Mesenchymal stem cell (in vitro differentiated cells and primary cell): ENCODE data around the gene SPINT2.

ENCODE experiments used
- DNase-seq: peaks from one replicate; pipeline ENCODE4 v3.0.0-alpha.2; 2013
- H2AFZ ChIP-seq: one replicate; pipeline ENCODE4 v1.6.1; 2013; ENCODE audit warnings: low read depth, mild to moderate bottlenecking, control low read depth, inconsistent platforms, low read length, moderate library complexity
- H2AK5ac ChIP-seq: 2 replicates; pipeline ENCODE4 v1.6.1; 2013; ENCODE audit warnings: low read length, moderate library complexity, mild to moderate bottlenecking, inconsistent platforms; ENCODE audit not compliant: severe bottlenecking
- H2BK120ac ChIP-seq: one replicate; pipeline ENCODE4 v1.6.1; 2013; ENCODE audit warnings: low read depth, mild to moderate bottlenecking, inconsistent platforms, low read length, moderate library complexity
- H2BK12ac ChIP-seq, 2 experiments: one replicate each; pipeline ENCODE4 v1.6.1; 2013; ENCODE audit warnings: inconsistent platforms in 2 of 2, low read length in 2 of 2, mild to moderate bottlenecking in 2 of 2, moderate library complexity in 2 of 2, control low read depth in 1 of 2
- H2BK15ac ChIP-seq: one replicate; pipeline ENCODE4 v1.6.1; 2013; ENCODE audit warnings: mild to moderate bottlenecking, low read depth, inconsistent platforms; ENCODE audit not compliant: poor library complexity, severe bottlenecking
- H2BK5ac ChIP-seq: 2 replicates; pipeline ENCODE4 v1.6.1; 2013; ENCODE audit warnings: low read depth, mild to moderate bottlenecking, low read length, control low read depth, inconsistent platforms; ENCODE audit not compliant: poor library complexity, severe bottlenecking
- H3K14ac ChIP-seq, 2 experiments: one replicate each; pipeline ENCODE4 v1.6.1; 2013; ENCODE audit warnings: inconsistent platforms in 2 of 2, low read length in 2 of 2, control low read depth in 1 of 2, mild to moderate bottlenecking in 1 of 2, moderate library complexity in 1 of 2
- H3K18ac ChIP-seq, 2 experiments: one replicate each; pipeline ENCODE4 v1.6.1; 2013; ENCODE audit warnings: inconsistent platforms in 2 of 2, low read length in 2 of 2, control low read depth in 1 of 2, low read depth in 1 of 2, mild to moderate bottlenecking in 1 of 2
- H3K23ac ChIP-seq, 2 experiments: one replicate each; pipeline ENCODE4 v1.6.1; 2013; ENCODE audit warnings: inconsistent platforms in 2 of 2, low read length in 2 of 2, mild to moderate bottlenecking in 2 of 2, moderate library complexity in 2 of 2, control low read depth in 1 of 2
- H3K27ac ChIP-seq: 2 replicates; pipeline ENCODE4 v1.5.1; 2013; ENCODE audit warnings: mild to moderate bottlenecking, moderate library complexity, low read length, control low read depth, inconsistent platforms; ENCODE audit not compliant: poor library complexity, severe bottlenecking
- H3K27me3 ChIP-seq, 2 experiments: 2 replicates each; pipeline versions ENCODE4 v1.6.1 to v1.7.0; 2013; ENCODE audit warnings: low read length in 2 of 2, mild to moderate bottlenecking in 2 of 2, moderate library complexity in 2 of 2, control low read depth in 1 of 2, inconsistent platforms in 1 of 2; ENCODE audit not compliant: control insufficient read depth in 1 of 2, insufficient read depth in 1 of 2
- H3K36me3 ChIP-seq, 2 experiments: 2 replicates each; pipeline versions ENCODE4 v1.6.1 to v1.7.0; 2013; ENCODE audit warnings: low read length in 2 of 2, control low read depth in 1 of 2, inconsistent platforms in 1 of 2, low read depth in 1 of 2, mild to moderate bottlenecking in 1 of 2; ENCODE audit not compliant: insufficient read depth in 2 of 2, control insufficient read depth in 1 of 2
- H3K4ac ChIP-seq, 2 experiments: one replicate each; pipeline ENCODE4 v1.6.1; 2013; ENCODE audit warnings: inconsistent platforms in 2 of 2, low read length in 2 of 2, mild to moderate bottlenecking in 2 of 2, moderate library complexity in 2 of 2, control low read depth in 1 of 2, low read depth in 1 of 2
- H3K4me1 ChIP-seq: 2 replicates; pipeline ENCODE4 v1.6.1; 2013; ENCODE audit warnings: low read depth, low read length, control low read depth; ENCODE audit not compliant: control insufficient read depth, insufficient read depth
- H3K4me2 ChIP-seq: 2 replicates; pipeline ENCODE4 v1.6.1; 2013; ENCODE audit warnings: low read length, mild to moderate bottlenecking, inconsistent platforms; ENCODE audit not compliant: poor library complexity, severe bottlenecking
- H3K4me3 ChIP-seq, 2 experiments: 2 replicates each; pipeline versions ENCODE4 v1.5.1 to v1.7.0; 2013; ENCODE audit warnings: low read length in 2 of 2, mild to moderate bottlenecking in 2 of 2, control low read depth in 1 of 2, low read depth in 1 of 2; ENCODE audit not compliant: insufficient read depth in 1 of 2
- H3K79me1 ChIP-seq: replicated peaks from 2 replicates; pipeline ENCODE4 v1.6.1; 2013; ENCODE audit warnings: mild to moderate bottlenecking, control low read depth, low read length, inconsistent platforms; ENCODE audit not compliant: poor library complexity, severe bottlenecking
- H3K9ac ChIP-seq: 2 replicates; pipeline ENCODE4 v1.7.0; 2013; ENCODE audit warnings: mild to moderate bottlenecking, low read length, moderate library complexity
- H3K9me3 ChIP-seq: 2 replicates; pipeline ENCODE4 v1.7.0; 2013; ENCODE audit warnings: mild to moderate bottlenecking, low read length; ENCODE audit not compliant: control insufficient read depth
- H4K8ac ChIP-seq: one replicate; pipeline ENCODE4 v1.6.1; 2013; ENCODE audit warnings: inconsistent platforms, mild to moderate bottlenecking, low read length, moderate library complexity
- H4K91ac ChIP-seq: one replicate; pipeline ENCODE4 v1.6.1; 2013; ENCODE audit warnings: mild to moderate bottlenecking, low read length, inconsistent platforms
- WGBS: methylation state at CpG from one replicate; pipeline ENCODE4 v1.1.7; 2013; ENCODE audit warnings: mixed read lengths; 5-methylcytosine and 5-hydroxymethylcytosine counted together

The SPINT2 gene

DNA sequence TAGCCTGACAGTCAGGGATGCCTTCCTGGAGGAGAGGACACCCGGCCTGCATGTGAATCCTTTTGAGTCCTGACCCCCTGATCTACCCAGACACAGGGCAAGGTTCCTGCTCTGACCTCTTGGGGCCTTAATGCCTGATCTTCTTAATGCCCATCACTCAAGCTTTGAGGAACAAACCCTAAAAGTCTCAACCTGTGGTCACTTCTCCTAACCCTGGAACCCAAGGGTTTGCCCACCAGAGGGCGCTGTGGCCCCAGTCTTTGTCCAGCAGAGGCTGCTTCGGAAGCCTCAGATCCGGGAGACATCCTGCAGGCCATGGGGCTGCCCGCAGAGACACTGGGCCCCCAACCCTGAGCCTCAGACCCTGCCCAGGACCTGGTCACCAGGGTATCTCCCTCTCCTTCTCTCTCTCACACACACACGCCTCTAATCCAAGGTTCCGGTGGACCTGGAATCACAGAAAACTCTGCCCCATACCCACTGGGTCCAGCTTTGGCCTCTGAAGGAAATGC is 30.6 kb upstream of the SPINT2 start:
- no peaks in the 10 kb centered on the region for H3K36me3 ChIP-seq
- H3K4me1 ChIP-seq, result peaks cover 9% of the 10 kb centered on the region
- WGBS, result 25% methylated on average over 7 of the region's 7 CpGs
- H4K8ac ChIP-seq, result peak overlapping the region; percentile 70
- H2AFZ ChIP-seq, result peak overlapping the region; percentile 97
- no peak overlapping the region for H2BK120ac ChIP-seq
- no peaks in the 10 kb centered on the region for H3K79me1 ChIP-seq
- H3K23ac ChIP-seq, result no peak overlapping the region
- no peaks in the 10 kb centered on the region for H3K9me3 ChIP-seq
- no peak overlapping the region for H4K91ac ChIP-seq
- no peak overlapping the region for H3K9ac ChIP-seq
- H3K27me3 ChIP-seq, result peaks cover 8 to 35% of the 10 kb centered on the region in 2 experiments
- peak; percentile 68 for DNase-seq
- peak overlapping the region in 1 of 2 experiments; percentile 50 for H3K18ac ChIP-seq
- no peak overlapping the region for H3K4me3 ChIP-seq
- no peak overlapping the region for H3K27ac ChIP-seq
- peak overlapping the region; percentile 21 for H2BK15ac ChIP-seq
- H2BK12ac ChIP-seq, result peak overlapping the region in 1 of 2 experiments; percentile 34
- H2BK5ac ChIP-seq, result no peak overlapping the region
- peak overlapping the region in 1 of 2 experiments; percentile 21 for H3K4ac ChIP-seq
- H3K4me2 ChIP-seq, result no peak overlapping the region
- no peak overlapping the region for H2AK5ac ChIP-seq
- no peak overlapping the region for H3K14ac ChIP-seq

DNA sequence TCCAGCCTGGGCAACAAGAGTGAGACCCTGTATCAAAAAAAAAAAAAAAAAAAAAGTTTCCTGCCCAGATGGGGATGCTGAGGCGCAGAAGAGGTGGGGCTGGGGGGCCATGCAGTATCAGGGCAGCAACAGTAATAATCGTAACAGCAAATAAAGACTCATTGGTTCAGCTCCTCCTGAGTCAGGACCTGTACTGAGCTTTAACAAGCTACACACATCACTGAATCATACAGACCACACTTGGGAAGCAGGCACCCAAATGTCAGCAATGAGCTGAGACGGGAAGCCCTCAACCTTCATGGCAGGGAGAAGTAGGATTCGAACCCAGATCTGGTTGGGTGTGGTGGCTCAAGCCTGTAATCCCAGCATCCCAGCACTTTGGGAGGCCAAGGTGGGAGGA is 29.8 kb upstream of the SPINT2 start:
- Histone ChIP-seq H3K27me3 (peaks cover 5 to 32% of the 10 kb centered on the region in 2 experiments), H3K4ac (no peak overlapping the region), H3K23ac (no peak overlapping the region), H3K4me1 (peaks cover 3% of the 10 kb centered on the region), H2BK15ac (no peak overlapping the region), H4K91ac (no peak overlapping the region), H3K79me1 (no peaks in the 10 kb centered on the region), H3K36me3 (no peaks in the 10 kb centered on the region), H4K8ac (no peak overlapping the region), H3K4me2 (no peak overlapping the region), H2BK12ac (no peak overlapping the region), H2BK120ac (no peak overlapping the region), H3K9ac (no peak overlapping the region), H3K18ac (no peak overlapping the region), H2AK5ac (no peak overlapping the region), H2AFZ (no peak overlapping the region), H3K9me3 (no peaks in the 10 kb centered on the region), H3K4me3 (no peak overlapping the region), H3K27ac (no peak overlapping the region), H3K14ac (no peak overlapping the region), H2BK5ac (no peak overlapping the region)
- no peak for DNase-seq
- WGBS, result 91% methylated on average over 4 of the region's 4 CpGs

DNA sequence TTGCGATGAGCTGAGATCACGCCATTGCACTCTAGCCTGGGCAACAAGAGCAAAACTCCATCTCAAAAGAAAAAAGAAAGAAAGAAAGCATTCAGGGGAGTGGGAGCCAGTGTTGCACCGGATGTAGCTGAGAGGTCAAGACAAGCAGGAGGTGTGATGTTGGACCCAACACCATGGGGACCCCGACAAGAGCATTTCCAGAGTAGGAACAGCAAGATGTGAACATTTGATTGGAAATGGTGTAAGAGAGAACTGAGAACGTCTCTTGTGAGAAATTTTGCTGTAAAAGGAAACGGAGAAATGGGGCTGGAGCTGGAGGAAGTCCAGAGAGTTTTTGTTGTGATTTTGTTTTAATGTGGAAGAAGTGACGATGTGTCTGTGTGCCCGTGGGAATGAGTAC is 24.6 kb upstream of the SPINT2 start:
- Histone ChIP-seq H4K8ac (no peak overlapping the region), H3K4me1 (peaks cover 3% of the 10 kb centered on the region), H3K4me3 (no peak overlapping the region), H2BK120ac (no peak overlapping the region), H3K18ac (no peak overlapping the region), H3K9me3 (no peaks in the 10 kb centered on the region), H4K91ac (no peak overlapping the region), H3K27me3 (peaks cover 2 to 20% of the 10 kb centered on the region in 2 experiments), H2BK12ac (no peak overlapping the region), H2AK5ac (no peak overlapping the region), H2BK15ac (no peak overlapping the region), H3K79me1 (no peaks in the 10 kb centered on the region), H2BK5ac (no peak overlapping the region), H2AFZ (no peak overlapping the region), H3K14ac (no peak overlapping the region), H3K4me2 (no peak overlapping the region), H3K4ac (no peak overlapping the region), H3K27ac (no peak overlapping the region), H3K23ac (no peak overlapping the region), H3K9ac (no peak overlapping the region), H3K36me3 (no peaks in the 10 kb centered on the region)
- 90% methylated on average over 8 of the region's 8 CpGs for WGBS
- no peak for DNase-seq

DNA sequence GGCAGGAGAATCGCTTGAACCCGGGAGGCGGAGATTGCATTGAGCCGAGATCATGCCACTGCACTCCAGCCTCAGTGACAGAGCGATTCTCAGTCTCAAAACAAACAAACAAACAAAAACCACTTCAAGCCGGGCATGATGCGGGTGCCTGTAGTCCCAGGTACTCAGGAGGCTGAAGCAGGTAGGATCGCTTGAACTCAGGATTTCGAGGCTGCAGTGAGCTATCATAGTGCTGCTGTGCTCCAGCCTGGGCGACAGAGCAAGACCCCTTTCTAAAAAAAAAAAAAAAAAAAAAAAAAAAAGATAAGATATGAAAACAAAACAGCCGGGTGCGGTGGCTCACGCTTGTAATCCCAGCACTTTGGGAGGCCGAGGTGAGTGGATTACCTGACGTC is 21.1 kb upstream of the SPINT2 start:
- H3K79me1 ChIP-seq, result no peaks in the 10 kb centered on the region
- no peak overlapping the region for H3K4me3 ChIP-seq
- no peaks in the 10 kb centered on the region for H3K9me3 ChIP-seq
- WGBS, result 81% methylated on average over 11 of the region's 15 CpGs
- H3K23ac ChIP-seq, result no peak overlapping the region
- DNase-seq, result no peak
- H3K27ac ChIP-seq, result no peak overlapping the region
- H3K9ac ChIP-seq, result peak overlapping the region; percentile 84
- H2AFZ ChIP-seq, result no peak overlapping the region
- H3K4me2 ChIP-seq, result no peak overlapping the region
- H3K36me3 ChIP-seq, result no peaks in the 10 kb centered on the region
- H3K14ac ChIP-seq, result no peak overlapping the region
- H4K8ac ChIP-seq, result peak overlapping the region; percentile 37
- no peak overlapping the region for H2BK5ac ChIP-seq
- H2BK15ac ChIP-seq, result no peak overlapping the region
- no peak overlapping the region for H2AK5ac ChIP-seq
- H3K4ac ChIP-seq, result no peak overlapping the region
- peaks cover 4% of the 10 kb centered on the region for H3K4me1 ChIP-seq
- no peak overlapping the region for H4K91ac ChIP-seq
- peaks cover 3 to 9% of the 10 kb centered on the region in 2 experiments for H3K27me3 ChIP-seq
- no peak overlapping the region for H3K18ac ChIP-seq
- no peak overlapping the region for H2BK12ac ChIP-seq
- no peak overlapping the region for H2BK120ac ChIP-seq
